Progenitor cell of endocrine pancreas (in vitro differentiated cells): ENCODE data around the gene TEFM. TPM values are rescaled to one million over a fixed set of nuclear protein-coding genes. Genes with fewer than 3 reads are reported as not detected.

ENCODE experiments used
- DNase-seq: peaks from one replicate; pipeline ENCODE4 v3.0.0; 2021; ENCODE audit warnings: low spot score; ENCODE audit not compliant: unreplicated experiment
- H3K27ac Mint-ChIP-seq: 2 replicates; pipeline ENCODE4 v1.8.0; 2021; ENCODE audit warnings: mild to moderate bottlenecking, moderate library complexity, mixed read lengths
- H3K27me3 Mint-ChIP-seq: 2 replicates; pipeline ENCODE4 v1.8.0; 2021; ENCODE audit warnings: mixed read lengths
- H3K36me3 Mint-ChIP-seq: 2 replicates; pipeline ENCODE4 v1.8.0; 2022; ENCODE audit warnings: mixed read lengths; ENCODE audit not compliant: insufficient read depth
- H3K4me1 Mint-ChIP-seq: 2 replicates; pipeline ENCODE4 v1.8.0; 2021; ENCODE audit warnings: low read depth, mixed read lengths
- H3K4me3 Mint-ChIP-seq: 2 replicates; pipeline ENCODE4 v1.8.0; 2021; ENCODE audit warnings: low read depth, mild to moderate bottlenecking, moderate library complexity, mixed read lengths
- H3K9me3 Mint-ChIP-seq: 2 replicates; pipeline ENCODE4 v1.8.0; 2021; ENCODE audit warnings: low read depth, mixed read lengths
- long read RNA-seq: library from polyadenylated mRNA; unstranded; transcript quantifications from one replicate; pipeline ENCODE4 v2.0.0, GENCODE V29; 2020
- total RNA-seq: library from RNA; stranded (reverse); gene quantifications from 2 replicates; pipeline ENCODE4 v1.2.1, GENCODE V29; 2021
- TF ChIP-seq, protein P1 (sequence below): fragments of 200-600 bp; sonication (generic); IDR thresholded peaks from one replicate; pipeline ENCODE4 v1.5.0; 2021; ENCODE audit warnings: antibody characterized with exemption, mild to moderate bottlenecking; ENCODE audit not compliant: unreplicated experiment

TEFM gene, protein sequence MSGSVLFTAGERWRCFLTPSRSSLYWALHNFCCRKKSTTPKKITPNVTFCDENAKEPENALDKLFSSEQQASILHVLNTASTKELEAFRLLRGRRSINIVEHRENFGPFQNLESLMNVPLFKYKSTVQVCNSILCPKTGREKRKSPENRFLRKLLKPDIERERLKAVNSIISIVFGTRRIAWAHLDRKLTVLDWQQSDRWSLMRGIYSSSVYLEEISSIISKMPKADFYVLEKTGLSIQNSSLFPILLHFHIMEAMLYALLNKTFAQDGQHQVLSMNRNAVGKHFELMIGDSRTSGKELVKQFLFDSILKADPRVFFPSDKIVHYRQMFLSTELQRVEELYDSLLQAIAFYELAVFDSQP
- total RNA-seq = 17.3 and 17.7 TPM in 2 replicates
- long read RNA-seq, transcript TEFM-205 (4 exons, 1,891 nt) = major isoform, 21 of 29 reads
- long read RNA-seq, transcript TEFM-204 (3 exons, 2,109 nt) = minor isoform, 6 of 29 reads
- long read RNA-seq, partial matches to known transcripts = 0 of 29 reads
- long read RNA-seq, other reads (novel, unspliced or antisense) = 1 of 29 reads

DNA sequence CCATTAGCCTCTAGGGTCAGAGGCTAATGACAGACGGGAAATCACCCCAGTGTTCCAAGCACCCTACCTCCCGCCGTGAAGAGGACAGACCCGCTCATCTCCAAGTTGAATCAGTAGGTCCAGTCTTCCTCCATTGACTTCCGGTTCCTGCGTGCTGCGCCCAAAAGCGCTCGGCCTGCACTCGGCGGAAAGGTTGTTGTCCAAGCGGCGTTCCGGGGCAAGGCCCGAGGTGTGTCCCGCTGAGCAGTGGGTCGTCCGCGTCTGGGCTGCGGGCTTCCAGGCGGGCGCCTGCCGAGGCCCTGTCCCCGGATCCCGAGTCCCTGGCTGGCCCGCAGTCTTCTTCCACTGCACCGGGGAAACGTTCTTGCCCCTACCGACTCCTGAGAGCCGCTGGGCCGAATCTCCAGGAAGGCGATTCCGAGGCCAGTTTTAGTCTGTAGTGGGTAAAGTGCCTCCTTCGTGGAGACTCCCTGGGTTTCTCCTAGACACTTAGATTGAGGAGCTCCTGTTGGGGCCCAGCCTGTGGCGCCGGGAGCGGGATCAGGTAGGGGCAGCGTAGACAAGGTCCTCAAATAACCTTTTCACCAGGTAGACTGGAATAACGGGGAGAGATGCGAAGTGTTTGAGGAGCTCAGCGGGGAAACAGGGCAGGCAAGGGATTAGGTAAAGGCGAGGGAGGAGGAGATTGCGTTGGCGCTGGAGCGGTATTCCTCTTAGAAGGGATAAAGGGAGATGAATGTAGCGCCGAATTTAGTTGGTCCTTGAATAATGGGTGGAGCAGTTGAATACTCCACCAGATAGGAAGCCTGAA lies at the start of gene TEFM:
Gene TEFM (minus strand): TSS at position 138 of the 811 bp plus-strand sequence. CDS start 40 bp downstream, at position 98.
- Mint-ChIP-seq H3K27me3 (peaks cover 8% of the 10 kb centered on the region), H3K36me3 (peaks cover 2% of the 10 kb centered on the region), H3K27ac (peak within 1 kb of the TSS; percentile 98), H3K4me3 (peak within 1 kb of the TSS; percentile 88), H3K9me3 (no peaks in the 10 kb centered on the region), H3K4me1 (peaks cover 10% of the 10 kb centered on the region)
- TF ChIP-seq, protein P1, sequence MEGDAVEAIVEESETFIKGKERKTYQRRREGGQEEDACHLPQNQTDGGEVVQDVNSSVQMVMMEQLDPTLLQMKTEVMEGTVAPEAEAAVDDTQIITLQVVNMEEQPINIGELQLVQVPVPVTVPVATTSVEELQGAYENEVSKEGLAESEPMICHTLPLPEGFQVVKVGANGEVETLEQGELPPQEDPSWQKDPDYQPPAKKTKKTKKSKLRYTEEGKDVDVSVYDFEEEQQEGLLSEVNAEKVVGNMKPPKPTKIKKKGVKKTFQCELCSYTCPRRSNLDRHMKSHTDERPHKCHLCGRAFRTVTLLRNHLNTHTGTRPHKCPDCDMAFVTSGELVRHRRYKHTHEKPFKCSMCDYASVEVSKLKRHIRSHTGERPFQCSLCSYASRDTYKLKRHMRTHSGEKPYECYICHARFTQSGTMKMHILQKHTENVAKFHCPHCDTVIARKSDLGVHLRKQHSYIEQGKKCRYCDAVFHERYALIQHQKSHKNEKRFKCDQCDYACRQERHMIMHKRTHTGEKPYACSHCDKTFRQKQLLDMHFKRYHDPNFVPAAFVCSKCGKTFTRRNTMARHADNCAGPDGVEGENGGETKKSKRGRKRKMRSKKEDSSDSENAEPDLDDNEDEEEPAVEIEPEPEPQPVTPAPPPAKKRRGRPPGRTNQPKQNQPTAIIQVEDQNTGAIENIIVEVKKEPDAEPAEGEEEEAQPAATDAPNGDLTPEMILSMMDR = no peak
- peak; percentile 88 for DNase-seq

DNA sequence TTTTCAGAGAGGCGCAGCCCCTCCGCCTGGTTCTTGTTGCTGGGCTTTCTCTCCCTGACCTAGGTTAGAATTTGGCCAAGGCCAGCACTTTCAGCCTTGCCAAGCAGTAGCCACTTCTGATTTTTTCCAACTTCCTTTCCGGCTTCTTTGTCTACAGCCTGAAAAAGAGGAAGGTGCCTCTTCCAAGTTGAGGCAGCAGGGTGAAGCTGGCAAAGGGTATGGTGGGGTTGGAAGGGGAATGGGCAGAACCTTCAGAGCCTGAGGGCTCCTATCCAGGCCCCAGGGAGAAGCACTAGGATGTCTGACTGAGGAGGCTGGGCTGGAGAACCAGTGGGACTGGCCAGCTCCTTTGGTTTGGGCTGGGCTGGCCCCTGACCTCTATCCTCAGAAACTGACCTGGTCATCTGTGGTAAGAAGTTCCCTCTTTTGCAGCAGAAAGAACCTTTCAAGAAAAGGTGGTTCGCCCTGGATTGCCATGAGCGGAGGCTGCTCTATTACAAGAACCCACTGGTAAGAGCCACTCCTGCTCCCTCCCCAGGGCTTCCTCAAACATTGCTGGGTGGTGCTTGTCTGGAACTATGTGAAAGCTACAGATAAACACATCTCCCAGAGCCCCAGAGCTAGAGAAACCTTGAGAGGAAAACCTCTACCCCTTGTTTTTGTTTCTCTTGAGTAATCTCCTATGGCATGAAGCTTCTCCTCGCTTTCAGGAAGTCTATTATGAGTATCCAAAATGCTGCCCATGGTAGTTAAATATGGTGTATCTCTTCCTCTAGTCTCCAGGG lies 48.2 kb upstream of the TEFM start:
- Mint-ChIP-seq H3K27ac (no peak overlapping the region), H3K9me3 (no peaks in the 10 kb centered on the region), H3K36me3 (no peaks in the 10 kb centered on the region), H3K4me1 (no peaks in the 10 kb centered on the region), H3K27me3 (peaks cover 17% of the 10 kb centered on the region), H3K4me3 (no peak overlapping the region)
- TF ChIP-seq, protein P1 = no peak
- no peak for DNase-seq

DNA sequence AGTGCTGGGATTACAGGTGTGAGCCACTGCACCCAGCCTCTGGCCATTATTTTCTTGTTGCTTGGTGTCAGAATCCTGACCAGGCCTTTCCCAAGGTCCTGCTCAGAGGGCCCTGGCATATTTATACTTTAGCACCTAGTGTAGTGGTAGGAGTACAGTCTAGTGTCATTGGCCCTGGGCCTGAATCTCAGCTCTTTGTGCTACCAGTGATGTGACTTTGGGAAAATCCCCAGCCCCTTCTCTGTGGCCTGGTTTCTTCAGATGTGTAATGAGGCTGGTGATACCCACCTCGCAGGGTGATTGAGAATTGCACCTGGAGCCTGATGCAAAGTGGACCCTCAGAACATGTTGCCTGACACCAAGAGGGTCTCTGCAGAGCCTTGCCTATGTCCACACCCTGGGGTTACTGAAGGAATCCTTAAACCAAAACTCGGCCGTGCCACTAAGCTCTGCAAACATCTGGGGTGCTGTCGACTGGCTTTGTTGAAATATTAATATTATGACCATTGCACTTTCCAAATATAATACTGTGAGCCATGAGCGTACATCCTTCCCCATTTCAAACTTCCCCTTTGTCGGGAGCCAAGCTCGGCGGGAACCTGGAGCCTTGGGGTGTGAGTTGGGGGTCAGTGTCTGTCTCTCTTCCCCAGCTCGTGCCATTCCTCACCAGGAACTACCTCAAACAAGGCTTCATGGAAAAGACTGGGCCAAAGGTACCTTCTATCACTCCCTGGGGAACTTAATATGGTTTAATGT lies 46.8 kb upstream of the TEFM start:
- H3K27ac Mint-ChIP-seq = no peak overlapping the region
- TF ChIP-seq, protein P1 = no peak
- H3K9me3 Mint-ChIP-seq = no peaks in the 10 kb centered on the region
- DNase-seq = no peak
- no peaks in the 10 kb centered on the region for H3K36me3 Mint-ChIP-seq
- H3K4me3 Mint-ChIP-seq = no peak overlapping the region
- peaks cover 2% of the 10 kb centered on the region for H3K4me1 Mint-ChIP-seq
- peaks cover 11% of the 10 kb centered on the region for H3K27me3 Mint-ChIP-seq

DNA sequence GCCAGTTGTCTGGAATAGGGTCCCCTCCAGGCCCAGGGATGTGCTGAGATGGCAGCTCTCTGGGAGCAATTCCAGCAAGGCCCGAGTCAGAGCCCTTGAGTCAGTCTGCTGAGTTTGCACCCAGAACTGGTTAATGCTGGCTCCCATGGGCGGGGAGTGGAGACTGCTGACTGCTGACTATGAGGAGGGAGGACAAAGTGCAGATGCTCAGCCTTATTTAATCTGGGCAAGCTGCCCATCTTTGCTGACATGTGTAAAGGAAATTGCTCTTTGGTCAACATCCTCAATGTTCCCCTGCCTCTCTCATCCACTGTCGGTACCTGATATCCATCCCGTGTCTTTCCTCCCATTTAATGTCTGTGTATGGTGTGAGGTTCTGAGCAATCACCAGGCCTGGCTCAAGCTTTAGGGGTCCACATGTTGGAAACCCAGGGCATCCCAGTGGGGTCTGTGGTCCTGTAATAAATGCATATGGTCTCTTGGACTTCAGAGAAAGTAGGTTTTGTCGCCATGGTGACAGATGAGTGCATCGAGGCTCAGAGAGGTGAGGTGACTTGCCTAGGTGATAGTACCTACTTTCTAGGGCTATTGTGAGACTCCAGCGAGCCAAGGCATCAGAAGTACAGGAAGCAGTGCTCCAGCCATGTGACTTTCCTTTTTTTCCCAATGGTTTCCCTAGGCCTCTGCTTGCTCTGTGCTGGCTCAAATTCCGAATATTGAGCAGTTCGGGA lies 44.8 kb upstream of the TEFM start:
- Mint-ChIP-seq H3K36me3 (no peaks in the 10 kb centered on the region), H3K27me3 (no peaks in the 10 kb centered on the region), H3K4me1 (peaks cover 5% of the 10 kb centered on the region), H3K27ac (no peak overlapping the region), H3K4me3 (no peak overlapping the region), H3K9me3 (no peaks in the 10 kb centered on the region)
- DNase-seq = no peak
- TF ChIP-seq, protein P1 = no peak
